Panc1 (cell line): ENCODE measurements around the gene APOM. TPM values are rescaled to one million over a fixed set of nuclear protein-coding genes. Genes with fewer than 3 reads are reported as not detected.

ENCODE experiments used
- ATAC-seq: fragments of 200-7000 bp; cut with Tn5 transposase; 2 replicates; pipeline ENCODE4 v1.9.1; 2020; ENCODE audit warnings: mild to moderate bottlenecking, moderate library complexity
- BruUV-seq: library from RNA; stranded (reverse); fragments of 400-500 nt; replicated peaks from 2 replicates; lab custom pipeline; 2021; lab: Mats Ljungman, UMichigan
- CTCF ChIA-PET: fragments of 300-600 bp; sonication (Branson Sonifier 250); formaldehyde crosslinking; loops from one replicate; lab custom pipeline; 2022; ENCODE audit warnings: antibody characterized with exemption; lab: Charles Lee
- POLR2A ChIA-PET: fragments of 300-600 bp; sonication (Branson Sonifier 250); formaldehyde crosslinking; loops from one replicate; lab custom pipeline; 2022; ENCODE audit warnings: antibody characterized with exemption; lab: Charles Lee
- DNase-seq: peaks from one replicate; pipeline ENCODE4 v3.0.0-alpha.2; 2010; ENCODE audit warnings: low read depth, low spot score
- H3K27ac ChIP-seq: 2 replicates; pipeline ENCODE4 v1.5.1; 2011; ENCODE audit warnings: mild to moderate bottlenecking, low read length, inconsistent platforms
- H3K27me3 ChIP-seq: fragments of 200-500 bp; sonication (Bioruptor generic); 2 replicates; pipeline ENCODE4 v1.6.0; 2014; ENCODE audit warnings: low read length, inconsistent platforms; ENCODE audit not compliant: control insufficient read depth, insufficient read depth
- H3K36me3 ChIP-seq: fragments of 200-500 bp; sonication (Bioruptor generic); 2 replicates; pipeline ENCODE4 v1.5.1; 2014; ENCODE audit warnings: inconsistent platforms, mild to moderate bottlenecking, low read length, moderate library complexity; ENCODE audit not compliant: control insufficient read depth, insufficient read depth
- H3K4me1 ChIP-seq: 2 replicates; pipeline ENCODE4 v1.5.1; 2011; ENCODE audit warnings: inconsistent platforms, mild to moderate bottlenecking, low read length, moderate library complexity; ENCODE audit not compliant: control insufficient read depth, insufficient read depth
- H3K4me3 ChIP-seq, 2 experiments: 2 replicates each; pipeline ENCODE4 v1.5.1; 2011 to 2012; ENCODE audit warnings: low read depth in 2 of 2, low read length in 2 of 2, mild to moderate bottlenecking in 2 of 2, inconsistent platforms in 1 of 2, moderate library complexity in 1 of 2
- H3K9me3 ChIP-seq: fragments of 200-500 bp; sonication (Bioruptor generic); 2 replicates; pipeline ENCODE4 v1.5.1; 2014; ENCODE audit warnings: low read depth, mild to moderate bottlenecking, inconsistent platforms, low read length, moderate library complexity; ENCODE audit not compliant: control insufficient read depth, insufficient read depth
- POLR2AphosphoS5 ChIP-seq: IDR thresholded peaks from 2 replicates; pipeline ENCODE4 v1.6.1; 2012; ENCODE audit warnings: mild to moderate bottlenecking, low read depth, low read length, moderate library complexity
- SIN3A ChIP-seq: IDR thresholded peaks from 2 replicates; pipeline ENCODE4 v1.6.1; 2012; ENCODE audit warnings: low read depth, mild to moderate bottlenecking, low read length, moderate library complexity, borderline replicate concordance; ENCODE audit not compliant: insufficient read depth
- TCF7L2 ChIP-seq: IDR thresholded peaks from 2 replicates; pipeline ENCODE4 v1.6.1; 2011; ENCODE audit warnings: mild to moderate bottlenecking, low read depth, low read length, inconsistent platforms
- in situ Hi-C: cut with HindIII; loops from 2 replicates; pipeline ENCODE4 v1.10.0; 2016; ENCODE audit warnings: low sequenced_read_pairs, low pct_unique_long_range_greater_than_20kb
- intact Hi-C: fragments of 100-400 bp; cut with micrococcal nuclease; formaldehyde crosslinking; loops from one replicate; pipeline ENCODE4 v1.10.0; 2022; ENCODE audit not compliant: unreplicated experiment
- total RNA-seq: library from RNA; stranded (reverse); gene quantifications from one replicate; pipeline ENCODE4 v1.2.1, GENCODE V29; 2021; ENCODE audit not compliant: unreplicated experiment
- TF ChIP-seq, protein P1 (sequence below), 2 experiments: IDR thresholded peaks; 2 replicates each; pipeline ENCODE4 v1.6.1; 2011 to 2012; ENCODE audit warnings: low read depth in 2 of 2, control low read depth in 1 of 2, low read length in 1 of 2, mild to moderate bottlenecking in 1 of 2, moderate library complexity in 1 of 2; ENCODE audit not compliant: insufficient read depth in 1 of 2
- TF ChIP-seq, protein P2 (sequence below): fragments of 450-650 bp; IDR thresholded peaks from 2 replicates; pipeline ENCODE4 v1.5.1; 2017; ENCODE audit warnings: mild to moderate bottlenecking

Gene APOM
- total RNA-seq, 1 experiment from 2014 or later: 1.8 TPM

DNA sequence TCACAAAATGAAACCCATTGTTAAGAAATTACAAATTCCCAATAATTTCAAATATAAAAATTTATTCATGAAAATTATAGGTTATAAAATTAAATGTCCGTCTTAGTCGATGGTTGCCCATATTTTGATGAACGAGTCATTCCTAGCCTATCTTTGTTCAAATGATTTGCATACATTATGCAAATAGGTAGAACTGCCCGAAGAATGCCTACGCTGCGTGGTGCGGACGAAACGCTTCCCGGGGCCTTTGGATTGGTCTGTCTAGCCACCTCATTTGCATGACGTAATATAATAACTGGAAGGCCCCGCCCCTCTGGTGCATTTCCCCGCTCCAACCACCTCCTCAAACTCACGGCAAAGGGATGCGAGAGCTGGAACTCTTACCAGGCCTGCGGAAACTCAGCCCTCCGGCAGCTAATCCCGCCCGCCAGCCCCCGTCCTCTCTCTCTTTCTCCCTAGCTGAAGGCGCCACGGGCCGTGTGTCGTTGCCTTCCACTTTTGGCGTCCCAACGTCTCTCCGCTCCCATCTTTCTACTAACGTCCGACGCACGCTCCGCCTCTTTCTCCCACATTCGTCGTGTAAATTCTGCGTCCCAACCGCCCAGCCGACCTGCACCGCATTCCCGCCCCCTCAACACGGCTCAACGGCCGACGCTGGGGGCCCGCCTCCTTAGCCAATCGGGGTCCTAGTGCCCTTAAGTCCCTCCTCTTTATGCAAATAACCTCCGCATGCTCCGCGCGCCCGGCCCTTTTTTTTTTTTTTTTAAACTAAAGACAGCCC, 35.7 kb upstream of the APOM start:
- Histone ChIP-seq H3K4me3 (peak overlapping the region; percentile 58 to 76), H3K9me3 (no peaks in the 10 kb centered on the region), H3K4me1 (peaks cover 12% of the 10 kb centered on the region), H3K27me3 (no peaks in the 10 kb centered on the region), H3K27ac (peak overlapping the region; percentile 92), H3K36me3 (peaks cover 15% of the 10 kb centered on the region)
- ATAC-seq: peak; percentile 93
- POLR2A ChIA-PET: no interaction called here
- TSS peak; percentile 100 for BruUV-seq
- in situ Hi-C loops: no loop called here
- CTCF ChIA-PET: no interaction called here
- TF ChIP-seq, protein P1, sequence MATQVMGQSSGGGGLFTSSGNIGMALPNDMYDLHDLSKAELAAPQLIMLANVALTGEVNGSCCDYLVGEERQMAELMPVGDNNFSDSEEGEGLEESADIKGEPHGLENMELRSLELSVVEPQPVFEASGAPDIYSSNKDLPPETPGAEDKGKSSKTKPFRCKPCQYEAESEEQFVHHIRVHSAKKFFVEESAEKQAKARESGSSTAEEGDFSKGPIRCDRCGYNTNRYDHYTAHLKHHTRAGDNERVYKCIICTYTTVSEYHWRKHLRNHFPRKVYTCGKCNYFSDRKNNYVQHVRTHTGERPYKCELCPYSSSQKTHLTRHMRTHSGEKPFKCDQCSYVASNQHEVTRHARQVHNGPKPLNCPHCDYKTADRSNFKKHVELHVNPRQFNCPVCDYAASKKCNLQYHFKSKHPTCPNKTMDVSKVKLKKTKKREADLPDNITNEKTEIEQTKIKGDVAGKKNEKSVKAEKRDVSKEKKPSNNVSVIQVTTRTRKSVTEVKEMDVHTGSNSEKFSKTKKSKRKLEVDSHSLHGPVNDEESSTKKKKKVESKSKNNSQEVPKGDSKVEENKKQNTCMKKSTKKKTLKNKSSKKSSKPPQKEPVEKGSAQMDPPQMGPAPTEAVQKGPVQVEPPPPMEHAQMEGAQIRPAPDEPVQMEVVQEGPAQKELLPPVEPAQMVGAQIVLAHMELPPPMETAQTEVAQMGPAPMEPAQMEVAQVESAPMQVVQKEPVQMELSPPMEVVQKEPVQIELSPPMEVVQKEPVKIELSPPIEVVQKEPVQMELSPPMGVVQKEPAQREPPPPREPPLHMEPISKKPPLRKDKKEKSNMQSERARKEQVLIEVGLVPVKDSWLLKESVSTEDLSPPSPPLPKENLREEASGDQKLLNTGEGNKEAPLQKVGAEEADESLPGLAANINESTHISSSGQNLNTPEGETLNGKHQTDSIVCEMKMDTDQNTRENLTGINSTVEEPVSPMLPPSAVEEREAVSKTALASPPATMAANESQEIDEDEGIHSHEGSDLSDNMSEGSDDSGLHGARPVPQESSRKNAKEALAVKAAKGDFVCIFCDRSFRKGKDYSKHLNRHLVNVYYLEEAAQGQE (IDR thresholded peaks at IDR 0.05; ENCODE audit: insufficient read depth in 1 of 2, low read depth in 2 of 2, low read length in 1 of 2): no peak
- TF ChIP-seq, protein P2, sequence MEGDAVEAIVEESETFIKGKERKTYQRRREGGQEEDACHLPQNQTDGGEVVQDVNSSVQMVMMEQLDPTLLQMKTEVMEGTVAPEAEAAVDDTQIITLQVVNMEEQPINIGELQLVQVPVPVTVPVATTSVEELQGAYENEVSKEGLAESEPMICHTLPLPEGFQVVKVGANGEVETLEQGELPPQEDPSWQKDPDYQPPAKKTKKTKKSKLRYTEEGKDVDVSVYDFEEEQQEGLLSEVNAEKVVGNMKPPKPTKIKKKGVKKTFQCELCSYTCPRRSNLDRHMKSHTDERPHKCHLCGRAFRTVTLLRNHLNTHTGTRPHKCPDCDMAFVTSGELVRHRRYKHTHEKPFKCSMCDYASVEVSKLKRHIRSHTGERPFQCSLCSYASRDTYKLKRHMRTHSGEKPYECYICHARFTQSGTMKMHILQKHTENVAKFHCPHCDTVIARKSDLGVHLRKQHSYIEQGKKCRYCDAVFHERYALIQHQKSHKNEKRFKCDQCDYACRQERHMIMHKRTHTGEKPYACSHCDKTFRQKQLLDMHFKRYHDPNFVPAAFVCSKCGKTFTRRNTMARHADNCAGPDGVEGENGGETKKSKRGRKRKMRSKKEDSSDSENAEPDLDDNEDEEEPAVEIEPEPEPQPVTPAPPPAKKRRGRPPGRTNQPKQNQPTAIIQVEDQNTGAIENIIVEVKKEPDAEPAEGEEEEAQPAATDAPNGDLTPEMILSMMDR: no peak
- TF ChIP-seq POLR2AphosphoS5 (peak; percentile 89), SIN3A (0 out of 2 replicates have a peak, but pooled peaks have one; percentile 71)
- peak; percentile 95 for DNase-seq
- intact Hi-C loops: no loop called here

DNA sequence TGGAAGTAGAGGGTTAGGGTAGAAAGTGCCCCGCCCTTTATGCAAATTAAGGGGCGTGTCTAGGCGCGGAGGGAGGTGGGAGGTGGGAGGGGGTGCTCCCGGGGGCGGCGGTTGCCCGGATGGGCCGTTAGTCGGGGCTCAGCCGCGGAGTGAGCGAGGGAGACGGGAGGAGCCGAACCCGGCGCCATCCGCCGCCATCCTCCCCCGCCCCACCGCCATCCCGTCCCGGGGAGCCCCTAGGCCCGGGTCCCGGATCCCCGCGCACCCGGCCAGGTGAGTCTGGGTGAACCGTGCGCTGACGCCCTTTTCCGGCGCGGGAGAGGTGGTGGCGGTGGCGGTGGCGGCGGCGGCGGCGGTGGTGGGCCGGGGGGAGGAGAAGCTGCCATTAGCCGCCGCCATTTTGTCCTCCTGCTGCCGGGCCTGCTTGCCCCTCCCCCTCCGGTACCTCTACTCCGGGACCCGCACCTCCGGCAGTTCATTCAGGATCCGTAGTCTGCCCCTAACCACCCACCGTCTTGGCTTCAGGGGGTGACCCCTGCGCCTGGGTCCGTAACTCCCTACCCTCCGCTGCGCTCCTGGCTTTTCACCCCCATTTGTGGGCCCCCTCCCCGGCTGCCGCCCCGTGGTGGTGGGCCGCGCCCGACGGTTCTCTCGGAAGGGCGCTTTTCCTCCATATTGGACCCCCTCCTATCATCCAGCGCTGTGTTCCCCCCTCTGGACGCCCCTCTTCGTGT, 34.9 kb upstream of the APOM start, which contains the start of gene PRRC2A:
TSS of gene PRRC2A (plus strand) at position 130 of the 734 bp plus-strand sequence. CDS start 2,075 bp downstream, outside the sequence.
- ATAC-seq (peak; percentile 85), DNase-seq (no peak)
- POLR2A ChIA-PET: no interaction called here
- intact Hi-C loops: loop anchor here (1.0 kb wide), 1 partner anchor 10 kb away; no protein-coding TSS in a partner anchor
- CTCF ChIA-PET: interaction anchor here (0.6 kb wide), 1 partner anchor 85 kb away, joined by 3 read pairs; no protein-coding TSS in a partner anchor
- Histone ChIP-seq H3K4me1 (peaks cover 12% of the 10 kb centered on the region), H3K9me3 (no peaks in the 10 kb centered on the region), H3K36me3 (peaks cover 22% of the 10 kb centered on the region), H3K4me3 (peak within 1 kb of the TSS; percentile 83 to 84), H3K27me3 (no peaks in the 10 kb centered on the region), H3K27ac (peak within 1 kb of the TSS; percentile 100)
- BruUV-seq: no TSS peak
- TF ChIP-seq SIN3A: 0 out of 2 replicates have a peak, but pooled peaks have one; percentile 81
- TF ChIP-seq, protein P1 (IDR thresholded peaks at IDR 0.05; ENCODE audit: insufficient read depth in 1 of 2, low read depth in 2 of 2, low read length in 1 of 2): no peak
- TF ChIP-seq, protein P2: no peak
- no peak; the same call in 1 of the 2 replicates for TF ChIP-seq TCF7L2
- TF ChIP-seq POLR2AphosphoS5: no peak; the same call in 1 of the 2 replicates
- in situ Hi-C loops: no loop called here
